Omental fat pad (tissue), 4 donors: Measurements from ENCODE around the gene C4orf54. TPM values are rescaled to one million over a fixed set of nuclear protein-coding genes. Genes with fewer than 3 reads are reported as not detected.
A peak's percentile ranks its signal among the peaks of the same experiment; 100 is the strongest.

Source experiments
- ATAC-seq: fragments of 150-250 bp; one replicate; pipeline ENCODE4 v1.9.1; 2016; ENCODE audit warnings: mild to moderate bottlenecking, moderate library complexity; ENCODE audit not compliant: low FRiP score
- DNase-seq: peaks from one replicate; pipeline ENCODE4 v3.0.0-alpha.2; 2019; ENCODE audit warnings: low spot score
- CTCF ChIP-seq, 3 donors: fragments of 450-650 bp; IDR thresholded peaks; one replicate each; pipeline ENCODE4 v1.5.1; 2016 to 2017; ENCODE audit warnings: antibody characterized with exemption in 3 of 3, mild to moderate bottlenecking in 3 of 3, moderate library complexity in 2 of 3
- total RNA-seq, 4 donors: library from RNA; depleted of rRNA; stranded (reverse); fragments of >200 nt; gene quantifications; one replicate each; pipeline ENCODE4 v1.1.0, GENCODE V29; 2016

The C4orf54 gene
- total RNA-seq, 4 donors from 2014 or later, result not detected

- DNase-seq (no peak), ATAC-seq (no peak)
- TF ChIP-seq CTCF (IDR thresholded peaks at IDR 0.05), result no peak
Measured at GRCh38 chr4:99648321-99648720, 9.3 kb downstream of the C4orf54 start.

GRCh38 chr4:99647071-99647470 is 10.6 kb downstream of the C4orf54 start:
- no peak for ATAC-seq
- no peak for TF ChIP-seq CTCF (IDR thresholded peaks at IDR 0.05)
- no peak for DNase-seq

GRCh38 chr4:99645638-99646037 is 12.0 kb downstream of the C4orf54 start:
- ATAC-seq (no peak), DNase-seq (no peak)
- TF ChIP-seq CTCF (IDR thresholded peaks at IDR 0.05), result no peak

GRCh38 chr4:99645036-99645435 is 12.6 kb downstream of the C4orf54 start:
- no peak for DNase-seq
- TF ChIP-seq CTCF (IDR thresholded peaks at IDR 0.05), result no peak
- ATAC-seq, result no peak

- no peak for TF ChIP-seq CTCF (IDR thresholded peaks at IDR 0.05)
- DNase-seq (no peak), ATAC-seq (no peak)
Measured at GRCh38 chr4:99644453-99644852, 13.2 kb downstream of the C4orf54 start.

- peak; percentile 70 for ATAC-seq
- no peak for DNase-seq
- no peak for TF ChIP-seq CTCF (IDR thresholded peaks at IDR 0.05)
Measured at GRCh38 chr4:99642725-99643489, 14.7 kb downstream of the C4orf54 start.

GRCh38 chr4:99640676-99641075 is 17.0 kb downstream of the C4orf54 start:
- ATAC-seq (no peak), DNase-seq (no peak)
- no peak for TF ChIP-seq CTCF (IDR thresholded peaks at IDR 0.05)
